ENCODE data around the gene OSBPL5.

GRCh38 chr11:3094223-3094824 is 70.8 kb downstream of the OSBPL5 start:
- TF ChIP-seq CTCF (conservative IDR thresholded peaks at IDR 0.05; ENCODE audit: low read depth, low read length): no peak
- TF ChIP-seq EZH2 (IDR thresholded peaks at IDR 0.05; ENCODE audit: low read length, unreplicated experiment): no peak
- TF ChIP-seq EZH2phosphoT487 (IDR thresholded peaks at IDR 0.05; ENCODE audit: borderline replicate concordance, low read length): no peak
